CD14-positive monocyte (primary cell): ENCODE results near the gene PAQR6. TPM values are rescaled to one million over a fixed set of nuclear protein-coding genes. Genes with fewer than 3 reads are reported as not detected.

Experiments used
- DNase-seq, 3 donors: peaks; one replicate each; pipeline ENCODE4 v3.0.0-alpha.2; 2011 to 2022
- H2AFZ ChIP-seq: 2 replicates; pipeline ENCODE4 v1.6.0; 2012; ENCODE audit warnings: mild to moderate bottlenecking, low read depth, low read length, inconsistent platforms; ENCODE audit not compliant: insufficient read depth, poor library complexity, severe bottlenecking
- H3K27ac ChIP-seq, 2 donors: 1 replicate in 1 of 2; 2 replicates in 1 of 2; pipeline ENCODE4 v1.5.1; 2012 to 2013; ENCODE audit warnings: low read length in 2 of 2, control low read depth in 1 of 2, inconsistent platforms in 1 of 2, low read depth in 1 of 2, mild to moderate bottlenecking in 1 of 2
- H3K27me3 ChIP-seq, 2 donors: one replicate each; pipeline versions ENCODE4 v1.6.0 to v1.6.1; 2011 to 2013; ENCODE audit warnings: low read length in 2 of 2; ENCODE audit not compliant: control insufficient read depth in 2 of 2, insufficient read depth in 2 of 2
- H3K36me3 ChIP-seq, 2 donors: replicated peaks in 1 of 2; 1 replicate in 1 of 2; 2 replicates in 1 of 2; pipeline versions ENCODE4 v1.5.1 to v1.6.1; 2012 to 2013; ENCODE audit warnings: low read length in 2 of 2, control low read depth in 1 of 2, inconsistent platforms in 1 of 2, mild to moderate bottlenecking in 1 of 2; ENCODE audit not compliant: insufficient read depth in 2 of 2, control insufficient read depth in 1 of 2
- H3K4me1 ChIP-seq, 2 donors: 1 replicate in 1 of 2; 2 replicates in 1 of 2; pipeline versions ENCODE4 v1.5.1 to v1.6.1; 2012 to 2013; ENCODE audit warnings: low read length in 2 of 2, control low read depth in 1 of 2, inconsistent platforms in 1 of 2, mild to moderate bottlenecking in 1 of 2, moderate library complexity in 1 of 2; ENCODE audit not compliant: insufficient read depth in 2 of 2, control insufficient read depth in 1 of 2
- H3K4me2 ChIP-seq: replicated peaks from 2 replicates; pipeline ENCODE3; 2012; ENCODE audit warnings: low read length, moderate library complexity, mild to moderate bottlenecking; ENCODE audit not compliant: poor library complexity, severe bottlenecking; ENCODE audit errors: extremely low read depth
- H3K4me3 ChIP-seq, 3 experiments: fragments of 200-600 bp in 1 of 3; sonication (generic) in 1 of 3; replicated peaks in 1 of 3; 1 replicate in 2 of 3; 2 replicates in 1 of 3; pipeline ENCODE4 v1.5.1; 2011 to 2013; ENCODE audit warnings: low read length in 3 of 3, mild to moderate bottlenecking in 3 of 3, control low read depth in 2 of 3, low read depth in 2 of 3, inconsistent platforms in 1 of 3, moderate library complexity in 1 of 3
- H3K79me2 ChIP-seq: 2 replicates; pipeline ENCODE4 v1.6.0; 2012; ENCODE audit warnings: mild to moderate bottlenecking, control low read depth, inconsistent platforms, low read length, moderate library complexity; ENCODE audit not compliant: insufficient read depth
- H3K9ac ChIP-seq: 2 replicates; pipeline ENCODE4 v1.6.0; 2017; ENCODE audit warnings: low read length, mild to moderate bottlenecking; ENCODE audit not compliant: insufficient read depth, poor library complexity, severe bottlenecking
- H3K9me3 ChIP-seq, 2 donors: replicated peaks in 1 of 2; 1 replicate in 1 of 2; 2 replicates in 1 of 2; pipeline versions ENCODE4 v1.5.1 to v1.6.1; 2012 to 2013; ENCODE audit warnings: low read length in 2 of 2, control low read depth in 1 of 2; ENCODE audit not compliant: control insufficient read depth in 1 of 2, insufficient read depth in 1 of 2
- H4K20me1 ChIP-seq: 2 replicates; pipeline ENCODE4 v1.6.0; 2012; ENCODE audit warnings: mild to moderate bottlenecking, low read length, control low read depth, moderate library complexity; ENCODE audit not compliant: insufficient read depth
- H3K27ac Mint-ChIP-seq, 7 donors: one replicate each; pipeline ENCODE4 v1.8.0; 2020; ENCODE audit warnings: mild to moderate bottlenecking in 7 of 7, mixed read lengths in 7 of 7, moderate library complexity in 6 of 7, inconsistent platforms in 2 of 7
- H3K27me3 Mint-ChIP-seq, 3 donors: one replicate each; pipeline ENCODE4 v1.8.0; 2021 to 2022; ENCODE audit warnings: low read depth in 3 of 3, mild to moderate bottlenecking in 3 of 3, mixed read lengths in 3 of 3, moderate library complexity in 3 of 3, inconsistent platforms in 1 of 3
- H3K36me3 Mint-ChIP-seq, 2 donors: one replicate each; pipeline ENCODE4 v1.8.0; 2020; ENCODE audit warnings: mixed read lengths in 2 of 2, inconsistent platforms in 1 of 2, mild to moderate bottlenecking in 1 of 2
- H3K4me1 Mint-ChIP-seq: one replicate; pipeline ENCODE4 v1.8.0; 2020; ENCODE audit warnings: mild to moderate bottlenecking, mixed read lengths
- H3K4me3 Mint-ChIP-seq, 2 donors: one replicate each; pipeline ENCODE4 v1.8.0; 2020; ENCODE audit warnings: mild to moderate bottlenecking in 2 of 2, mixed read lengths in 2 of 2, moderate library complexity in 1 of 2
- H3K9me3 Mint-ChIP-seq, 7 donors: one replicate each; pipeline ENCODE4 v1.8.0; 2020 to 2022; ENCODE audit warnings: mixed read lengths in 7 of 7, mild to moderate bottlenecking in 6 of 7, moderate library complexity in 6 of 7, inconsistent platforms in 2 of 7
- CTCF ChIP-seq: fragments of 200-600 bp; IDR thresholded peaks from one replicate; pipeline ENCODE4 v1.8.0; 2022; ENCODE audit warnings: antibody characterized with exemption, mild to moderate bottlenecking
- WGBS: methylation state at CpG from one replicate; pipeline ENCODE4 v1.1.5; 2013; ENCODE audit warnings: missing lambda C conversion rate; ENCODE audit not compliant: insufficient coverage; 5-methylcytosine and 5-hydroxymethylcytosine counted together
- intact Hi-C, 2 donors: fragments of 100-400 bp; cut with micrococcal nuclease; formaldehyde crosslinking; loops; one replicate each; pipeline versions ENCODE4 v1.15.0 to v1.15.1; 2023
- polyA plus RNA-seq, 3 donors: library from polyadenylated mRNA; depleted of rRNA in 1 of 3; unstranded in 2 of 3; stranded (reverse) in 1 of 3; fragments of 300-500 nt in 2 of 3; fragments of >200 nt in 1 of 3; fragmentation: Illumina TruSeq in 2 of 3; gene quantifications; 1 replicate in 2 of 3; 2 replicates in 1 of 3; pipeline ENCODE4 v1.2.3, GENCODE V29; 2012 to 2021

The PAQR6 gene
- polyA plus RNA-seq, 3 donors = 7.7 TPM; not detected in 2

DNA sequence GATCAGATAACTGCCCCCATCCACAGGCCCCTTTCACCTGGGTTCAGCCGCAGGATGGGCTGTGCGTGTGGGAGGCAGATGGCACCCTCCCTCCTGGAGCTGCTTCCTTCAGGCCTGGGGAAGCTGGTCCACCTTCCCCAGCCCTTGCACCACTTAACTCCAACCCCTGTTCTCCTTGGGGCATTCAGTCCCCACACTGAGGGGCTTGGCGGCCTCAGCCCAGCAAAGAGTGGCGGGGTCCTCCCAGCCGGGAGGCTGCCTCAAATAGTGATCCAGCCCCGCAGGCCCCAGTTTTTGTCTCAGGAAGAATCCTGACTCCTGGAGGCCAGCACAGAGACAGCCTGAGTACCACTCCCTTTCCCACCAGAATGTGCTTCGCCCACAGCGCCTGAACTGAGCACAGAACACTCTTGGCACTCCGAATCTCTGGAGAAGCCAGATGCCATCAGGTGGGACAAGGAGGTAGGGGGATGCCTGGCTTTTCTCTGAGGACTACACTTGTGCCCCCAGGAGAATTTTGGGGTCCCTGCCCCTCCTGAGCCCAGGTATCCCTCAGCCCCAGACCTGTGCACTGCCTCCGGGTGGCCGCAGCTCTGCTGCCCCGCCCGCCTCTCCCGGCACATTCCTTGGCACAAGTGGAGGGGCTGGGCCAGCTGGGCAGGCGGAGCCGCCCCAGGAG lies 936 bp downstream of the PAQR6 start:
- Histone ChIP-seq H4K20me1 (peaks cover 41% of the 10 kb centered on the region), H3K9me3 (peaks cover 0 to 12% of the 10 kb centered on the region in 2 donors), H3K36me3 (peaks cover 32 to 33% of the 10 kb centered on the region in 2 donors), H3K4me2 (no peak overlapping the region), H3K9ac (no peak overlapping the region), H3K27me3 (peaks cover 10 to 31% of the 10 kb centered on the region in 2 donors), H3K79me2 (no peaks in the 10 kb centered on the region), H2AFZ (no peak overlapping the region), H3K4me3 (no peak overlapping the region), H3K27ac (no peak overlapping the region), H3K4me1 (peaks cover 9 to 14% of the 10 kb centered on the region in 2 donors)
- H3K9me3 Mint-ChIP-seq = peaks cover 0 to 9% (median 0%) of the 10 kb centered on the region in 7 donors
- peaks cover 14% of the 10 kb centered on the region for H3K4me1 Mint-ChIP-seq
- no peak overlapping the region for H3K27ac Mint-ChIP-seq
- TF ChIP-seq CTCF = no peak
- peaks cover 21 to 37% (median 35%) of the 10 kb centered on the region in 3 donors for H3K27me3 Mint-ChIP-seq
- H3K36me3 Mint-ChIP-seq = peaks cover 36 to 40% of the 10 kb centered on the region in 2 donors
- no peak for DNase-seq
- intact Hi-C loops = no loop called here
- no peak overlapping the region for H3K4me3 Mint-ChIP-seq
- 93% methylated on average over 10 of the region's 16 CpGs for WGBS

GRCh38 chr1:156246241-156246780 lies 1.5 kb downstream of the PAQR6 start:
- no peak overlapping the region for H3K27ac Mint-ChIP-seq
- 15% methylated on average over 5 of the region's 10 CpGs for WGBS
- peaks cover 40% of the 10 kb centered on the region for H4K20me1 ChIP-seq
- no peak overlapping the region for H3K9ac ChIP-seq
- H3K27me3 Mint-ChIP-seq = peaks cover 21 to 37% (median 35%) of the 10 kb centered on the region in 3 donors
- peaks cover 9 to 14% of the 10 kb centered on the region in 2 donors for H3K4me1 ChIP-seq
- no peak for DNase-seq
- peaks cover 0 to 12% of the 10 kb centered on the region in 2 donors for H3K9me3 ChIP-seq
- intact Hi-C loops = no loop called here
- no peak overlapping the region for H3K27ac ChIP-seq
- H3K27me3 ChIP-seq = peaks cover 10 to 31% of the 10 kb centered on the region in 2 donors
- H3K36me3 ChIP-seq = peaks cover 27% of the 10 kb centered on the region in 2 donors
- no peak for TF ChIP-seq CTCF
- H2AFZ ChIP-seq = no peak overlapping the region
- H3K9me3 Mint-ChIP-seq = peaks cover 0 to 9% (median 0%) of the 10 kb centered on the region in 7 donors
- peak overlapping the region; percentile 45 for H3K4me2 ChIP-seq
- H3K79me2 ChIP-seq = no peaks in the 10 kb centered on the region
- peak overlapping the region in 1 of 3 experiments; percentile 38 for H3K4me3 ChIP-seq
- H3K4me1 Mint-ChIP-seq = peaks cover 14% of the 10 kb centered on the region
- H3K36me3 Mint-ChIP-seq = peaks cover 30 to 38% of the 10 kb centered on the region in 2 donors
- H3K4me3 Mint-ChIP-seq = peak overlapping the region; percentile 34 to 79
